ENCODE results near the gene DYNC2H1.

DNA sequence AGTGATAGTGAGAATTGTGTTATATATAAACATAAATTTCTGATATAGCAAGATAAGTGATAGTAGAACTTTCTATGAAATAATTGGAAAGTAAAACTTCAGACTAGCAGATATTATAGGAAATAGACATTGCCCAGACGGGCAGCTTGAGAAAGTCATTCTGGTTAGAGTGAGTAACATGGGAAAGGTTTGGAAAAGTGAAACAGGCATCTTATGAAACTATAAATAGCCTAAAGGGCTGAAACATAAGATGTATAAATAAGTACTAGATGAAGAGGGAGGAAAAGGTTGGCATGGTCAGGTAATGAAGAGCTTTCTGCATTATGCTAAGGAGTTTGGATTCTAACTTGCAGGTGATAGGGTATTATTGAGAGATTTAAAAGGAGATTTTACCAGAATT, 101.3 kb downstream of the DYNC2H1 start:
- TF ChIP-seq, protein P1, sequence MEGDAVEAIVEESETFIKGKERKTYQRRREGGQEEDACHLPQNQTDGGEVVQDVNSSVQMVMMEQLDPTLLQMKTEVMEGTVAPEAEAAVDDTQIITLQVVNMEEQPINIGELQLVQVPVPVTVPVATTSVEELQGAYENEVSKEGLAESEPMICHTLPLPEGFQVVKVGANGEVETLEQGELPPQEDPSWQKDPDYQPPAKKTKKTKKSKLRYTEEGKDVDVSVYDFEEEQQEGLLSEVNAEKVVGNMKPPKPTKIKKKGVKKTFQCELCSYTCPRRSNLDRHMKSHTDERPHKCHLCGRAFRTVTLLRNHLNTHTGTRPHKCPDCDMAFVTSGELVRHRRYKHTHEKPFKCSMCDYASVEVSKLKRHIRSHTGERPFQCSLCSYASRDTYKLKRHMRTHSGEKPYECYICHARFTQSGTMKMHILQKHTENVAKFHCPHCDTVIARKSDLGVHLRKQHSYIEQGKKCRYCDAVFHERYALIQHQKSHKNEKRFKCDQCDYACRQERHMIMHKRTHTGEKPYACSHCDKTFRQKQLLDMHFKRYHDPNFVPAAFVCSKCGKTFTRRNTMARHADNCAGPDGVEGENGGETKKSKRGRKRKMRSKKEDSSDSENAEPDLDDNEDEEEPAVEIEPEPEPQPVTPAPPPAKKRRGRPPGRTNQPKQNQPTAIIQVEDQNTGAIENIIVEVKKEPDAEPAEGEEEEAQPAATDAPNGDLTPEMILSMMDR (IDR thresholded peaks at IDR 0.05): no peak
- no peak for TF ChIP-seq POLR2AphosphoS5 (IDR thresholded peaks at IDR 0.05; ENCODE audit: insufficient read depth in 1 of 2, low read depth in 1 of 2)
- no peak for TF ChIP-seq POLR2A (IDR thresholded peaks at IDR 0.05)
